HEK293T (cell line): ENCODE results near the gene POLR2C.

Experiments
- CTCF ChIA-PET: fragments of 350-600 bp; formaldehyde crosslinking; extraction: SDS; loops from one replicate; lab custom pipeline; 2021; ENCODE audit warnings: antibody characterized with exemption, inconsistent platforms; lab: Yijun Ruan, JAX
- POLR2A ChIA-PET: fragments of 350-600 bp; formaldehyde crosslinking; extraction: SDS; loops from one replicate; lab custom pipeline; 2020; ENCODE audit warnings: antibody characterized with exemption, inconsistent platforms; lab: Yijun Ruan, JAX
- DNase-seq: peaks from one replicate; pipeline ENCODE4 v3.0.0; 2012; ENCODE audit warnings: mixed read lengths; ENCODE audit errors: extremely low spot score
- ARNT ChIP-seq: fragments of 450-650 bp; IDR thresholded peaks from 2 replicates; pipeline ENCODE4 v1.6.1; 2017; ENCODE audit warnings: mild to moderate bottlenecking
- BHLHE40 ChIP-seq: fragments of 450-650 bp; IDR thresholded peaks from 2 replicates; pipeline ENCODE4 v1.6.1; 2016; ENCODE audit warnings: mild to moderate bottlenecking, moderate library complexity, borderline replicate concordance
- CTBP1 ChIP-seq: fragments of 450-650 bp; IDR thresholded peaks from 2 replicates; pipeline ENCODE4 v1.6.1; 2016; ENCODE audit warnings: borderline replicate concordance
- ELF4 ChIP-seq: fragments of 450-650 bp; IDR thresholded peaks from 2 replicates; pipeline ENCODE4 v1.6.1; 2017; ENCODE audit warnings: antibody characterized with exemption
- FOXA1 ChIP-seq: fragments of 450-650 bp; IDR thresholded peaks from 2 replicates; pipeline ENCODE4 v1.6.1; 2016; ENCODE audit warnings: mild to moderate bottlenecking
- FOXK2 ChIP-seq: fragments of 450-650 bp; IDR thresholded peaks from 2 replicates; pipeline ENCODE4 v1.6.1; 2016; ENCODE audit warnings: mild to moderate bottlenecking
- FOXM1 ChIP-seq: fragments of 450-650 bp; IDR thresholded peaks from 2 replicates; pipeline ENCODE4 v1.6.1; 2017; ENCODE audit warnings: mild to moderate bottlenecking, borderline replicate concordance
- L3MBTL2 ChIP-seq: fragments of 450-650 bp; conservative IDR thresholded peaks from 2 replicates; pipeline ENCODE4 v1.6.1; 2016; ENCODE audit warnings: mild to moderate bottlenecking
- LEF1 ChIP-seq: fragments of 450-650 bp; IDR thresholded peaks from 2 replicates; pipeline ENCODE4 v1.6.1; 2017; ENCODE audit warnings: mild to moderate bottlenecking, borderline replicate concordance
- NFRKB ChIP-seq: fragments of 450-650 bp; IDR thresholded peaks from 2 replicates; pipeline ENCODE4 v1.6.1; 2016; ENCODE audit warnings: mild to moderate bottlenecking, moderate library complexity
- SP1 ChIP-seq: fragments of 450-650 bp; IDR thresholded peaks from 2 replicates; pipeline ENCODE4 v1.6.1; 2017
- SUZ12 ChIP-seq: fragments of 450-650 bp; IDR thresholded peaks from 2 replicates; pipeline ENCODE4 v1.6.1; 2016; ENCODE audit warnings: mild to moderate bottlenecking
- TARDBP ChIP-seq: fragments of 450-650 bp; IDR thresholded peaks from 2 replicates; pipeline ENCODE4 v1.6.1; 2016
- ZNF384 ChIP-seq: fragments of 450-650 bp; IDR thresholded peaks from 2 replicates; pipeline ENCODE4 v1.6.1; 2016
- TF ChIP-seq, protein P1 (sequence below): fragments of 450-650 bp; IDR thresholded peaks from 2 replicates; pipeline ENCODE4 v1.6.1; 2016

POLR2C gene

DNA sequence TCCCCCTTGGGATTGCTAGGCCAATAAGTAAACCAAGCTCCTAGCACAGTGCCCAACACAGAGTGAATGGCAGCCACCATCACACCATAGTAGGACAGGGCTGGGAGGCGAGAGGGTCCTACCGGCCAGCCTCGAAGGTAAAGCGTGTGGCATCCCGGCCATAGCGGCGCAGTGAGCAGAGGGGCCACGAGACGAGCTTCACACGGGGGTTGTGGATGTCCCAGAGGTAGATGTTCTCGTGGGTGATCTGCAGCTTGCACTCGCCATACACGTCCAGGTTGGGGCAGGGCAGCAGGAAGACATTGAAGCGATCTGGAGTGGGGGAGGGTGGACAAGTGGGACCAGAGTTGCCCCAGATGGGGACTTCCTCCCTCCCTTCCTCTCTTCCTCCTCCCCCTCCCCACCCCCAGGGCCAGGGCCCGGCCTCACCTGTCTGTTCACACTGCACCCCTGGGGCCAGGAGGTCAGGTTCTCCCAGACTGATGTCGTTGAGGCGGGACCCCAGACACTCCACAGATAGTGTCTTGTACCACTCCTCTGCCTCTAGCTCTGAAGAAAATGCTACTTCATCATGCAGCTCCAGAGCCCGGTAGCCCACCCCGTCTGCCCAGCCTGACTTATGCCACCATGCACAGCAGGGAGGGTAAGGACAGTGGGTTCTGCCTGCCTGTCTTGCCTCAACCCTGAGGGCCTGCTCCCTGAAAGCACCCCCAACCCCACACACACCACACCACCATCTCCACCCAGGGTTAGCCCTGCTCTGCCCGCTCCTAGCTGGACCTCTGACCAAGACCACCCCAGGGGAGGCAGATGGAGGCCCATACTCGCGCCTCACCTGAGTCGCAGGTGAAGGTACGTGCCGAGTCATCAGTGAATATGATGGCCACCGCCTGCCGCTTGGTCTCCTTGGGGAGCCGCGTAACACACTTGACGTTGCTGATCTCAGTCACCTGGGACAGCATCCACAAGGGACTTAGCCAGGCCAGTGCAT lies 12.5 kb downstream of the POLR2C start:
- no peak for TF ChIP-seq LEF1
- no peak for TF ChIP-seq SUZ12
- TF ChIP-seq ARNT, result no peak
- TF ChIP-seq ELF4, result no peak
- no peak for TF ChIP-seq L3MBTL2
- DNase-seq, result no peak
- ChIA-PET CTCF (interaction anchor here (0.6 to 2.6 kb wide), 3 partner anchors 13 to 45 kb away, joined by 3 to 9 read pairs (median 8); partner anchors contain the start of gene POLR2C), POLR2A (interaction anchor here (0.6 to 2.2 kb wide), 2 partner anchors 13 to 28 kb away, joined by 3 to 8 read pairs (median 4); partner anchors contain the start of genes CIAPIN1, COQ9 and POLR2C)

DNA sequence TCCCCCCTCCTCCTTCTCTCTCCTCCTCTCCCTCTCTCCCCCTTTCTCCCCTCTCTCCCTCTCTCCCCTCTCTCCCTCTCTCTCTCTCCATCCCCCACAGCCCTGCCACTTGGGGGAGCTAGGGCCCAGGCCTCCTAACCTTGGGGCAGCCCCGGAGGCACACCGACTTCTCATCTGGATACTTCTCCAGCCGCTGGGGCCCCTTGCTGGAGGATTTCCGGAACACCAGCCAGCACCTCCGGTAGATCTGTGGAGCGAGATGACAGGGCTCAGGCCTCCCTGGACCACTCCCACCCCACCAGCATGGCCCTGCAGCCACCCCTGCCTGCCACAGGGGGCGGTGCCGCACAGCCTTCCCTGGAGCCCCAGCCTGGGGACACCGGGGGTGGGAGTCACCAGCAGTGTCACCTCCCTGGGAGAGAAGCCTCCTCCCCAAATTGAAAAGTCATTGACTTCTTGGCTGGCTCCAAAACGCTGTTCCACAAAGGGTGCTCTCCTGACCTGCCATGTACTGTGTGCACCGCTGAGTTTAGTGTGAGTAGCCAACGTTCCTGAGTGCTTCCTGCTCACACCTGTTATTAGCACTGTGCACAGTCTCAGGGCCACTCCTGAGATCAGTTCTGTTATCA lies 13.3 kb downstream of the POLR2C start:
- CTCF ChIA-PET, result interaction anchor here (0.6 to 2.2 kb wide), 2 partner anchors 21 to 44 kb away, joined by 3 to 8 read pairs; no protein-coding TSS in a partner anchor
- peak; percentile 82 for DNase-seq

GRCh38 chr16:57476546-57477410 lies 14.3 kb downstream of the POLR2C start:
- TF ChIP-seq ARNT (no peak), SP1 (no peak), NFRKB (no peak), FOXM1 (no peak), L3MBTL2 (no peak), FOXA1 (no peak)
- DNase-seq, result no peak
- CTCF ChIA-PET, result interaction anchor here (2.2 kb wide), 1 partner anchor 43 kb away, joined by 8 read pairs; no protein-coding TSS in a partner anchor

More for the DNA sequence above, 13.3 kb downstream of the POLR2C start:
- POLR2A ChIA-PET, result interaction anchor here (1.4 to 2.2 kb wide), 3 partner anchors 11 to 29 kb away, joined by 3 to 8 read pairs (median 4); partner anchors contain the start of genes CIAPIN1, COQ9 and POLR2C
- no peak for TF ChIP-seq BHLHE40
- no peak for TF ChIP-seq SUZ12
- TF ChIP-seq ZNF384, result no peak
- no peak for TF ChIP-seq LEF1

DNA sequence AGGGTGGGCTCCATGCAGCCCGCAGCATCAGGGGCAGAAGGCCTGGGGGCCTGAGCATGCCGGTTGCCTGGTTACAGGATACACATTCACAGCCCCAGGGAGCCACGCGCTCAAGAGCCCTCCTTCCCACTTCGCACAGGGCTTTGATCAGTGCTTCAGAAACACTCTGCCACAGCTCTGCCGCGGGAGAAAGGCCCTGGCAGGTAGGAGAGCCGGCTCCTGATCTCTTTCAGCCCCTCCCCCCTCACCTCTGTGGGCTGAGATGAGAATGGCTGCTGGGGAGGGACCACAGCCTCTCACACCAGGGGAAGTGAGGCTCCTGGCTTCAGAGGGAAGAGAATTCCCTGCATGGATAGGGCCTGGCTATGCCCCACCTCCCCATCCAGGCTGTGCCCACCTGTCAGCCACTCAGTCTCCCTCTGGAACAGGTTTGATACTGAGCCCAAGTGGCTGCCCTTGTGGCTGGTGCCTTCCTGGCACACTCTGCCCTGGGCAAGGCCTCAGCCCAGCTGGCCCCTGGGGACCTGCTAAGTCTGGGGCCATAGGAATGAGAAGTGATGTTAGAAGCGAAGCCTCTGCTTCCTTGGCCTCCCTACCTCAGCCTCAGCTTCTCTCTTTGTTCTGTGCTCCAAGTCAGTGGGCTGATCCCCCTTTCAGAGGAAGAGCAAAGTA lies 15.2 kb downstream of the POLR2C start:
- DNase-seq, result no peak
- ChIA-PET CTCF (no interaction called here), POLR2A (no interaction called here)
- TF ChIP-seq ZNF384 (no peak), CTBP1 (no peak), TARDBP (no peak), ELF4 (no peak), SUZ12 (no peak), LEF1 (no peak), ARNT (no peak), FOXK2 (no peak)
- TF ChIP-seq, protein P1, sequence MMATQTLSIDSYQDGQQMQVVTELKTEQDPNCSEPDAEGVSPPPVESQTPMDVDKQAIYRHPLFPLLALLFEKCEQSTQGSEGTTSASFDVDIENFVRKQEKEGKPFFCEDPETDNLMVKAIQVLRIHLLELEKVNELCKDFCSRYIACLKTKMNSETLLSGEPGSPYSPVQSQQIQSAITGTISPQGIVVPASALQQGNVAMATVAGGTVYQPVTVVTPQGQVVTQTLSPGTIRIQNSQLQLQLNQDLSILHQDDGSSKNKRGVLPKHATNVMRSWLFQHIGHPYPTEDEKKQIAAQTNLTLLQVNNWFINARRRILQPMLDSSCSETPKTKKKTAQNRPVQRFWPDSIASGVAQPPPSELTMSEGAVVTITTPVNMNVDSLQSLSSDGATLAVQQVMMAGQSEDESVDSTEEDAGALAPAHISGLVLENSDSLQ, result no peak

More at GRCh38 chr16:57476546-57477410, 14.3 kb downstream of the POLR2C start:
- POLR2A ChIA-PET, result interaction anchor here (0.6 to 2.2 kb wide), 3 partner anchors 8 to 14 kb away, joined by 3 to 8 read pairs (median 3); partner anchors contain the start of gene POLR2C

DNA sequence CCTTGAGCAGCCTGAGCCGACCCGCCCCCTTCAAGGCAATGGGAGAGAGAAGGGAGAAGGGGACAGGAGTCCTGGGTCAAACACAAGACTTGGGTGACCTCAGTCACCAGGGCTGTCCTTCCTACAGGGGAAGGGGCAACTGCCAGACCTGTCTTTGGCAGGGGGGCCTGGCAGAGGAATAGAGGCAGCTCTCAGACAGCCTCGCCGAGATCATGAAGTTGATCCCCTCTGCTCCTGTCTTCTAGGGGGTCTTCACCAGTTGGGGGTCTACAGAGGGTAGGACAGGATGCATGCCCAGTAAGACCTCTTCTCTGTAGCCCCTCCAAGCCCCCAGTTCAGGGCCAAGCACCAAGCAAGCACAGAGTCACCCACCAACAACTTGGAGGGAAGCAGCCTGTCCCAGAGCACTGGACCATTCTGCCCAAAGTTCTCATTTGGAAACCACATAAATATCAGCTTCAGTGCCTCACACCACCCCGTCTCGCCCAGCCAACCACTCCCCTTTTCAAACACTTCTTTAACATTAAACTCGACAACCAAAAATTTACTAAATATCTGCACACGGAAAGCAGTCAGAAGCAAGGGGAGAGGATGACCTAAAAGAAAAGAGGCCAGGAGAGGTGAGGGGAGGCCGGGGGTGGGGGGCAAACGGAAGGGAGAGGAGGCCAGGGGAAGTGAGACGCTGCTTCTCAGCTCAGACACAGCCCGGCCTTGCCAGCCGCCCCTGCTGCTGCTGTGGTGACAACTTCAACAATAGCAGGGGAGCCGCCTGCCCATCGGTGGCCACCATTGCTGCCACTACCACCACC lies 16.1 kb downstream of the POLR2C start:
- ChIA-PET CTCF (no interaction called here), POLR2A (no interaction called here)
- TF ChIP-seq TARDBP, result no peak
- TF ChIP-seq CTBP1, result no peak
- DNase-seq, result no peak

DNA sequence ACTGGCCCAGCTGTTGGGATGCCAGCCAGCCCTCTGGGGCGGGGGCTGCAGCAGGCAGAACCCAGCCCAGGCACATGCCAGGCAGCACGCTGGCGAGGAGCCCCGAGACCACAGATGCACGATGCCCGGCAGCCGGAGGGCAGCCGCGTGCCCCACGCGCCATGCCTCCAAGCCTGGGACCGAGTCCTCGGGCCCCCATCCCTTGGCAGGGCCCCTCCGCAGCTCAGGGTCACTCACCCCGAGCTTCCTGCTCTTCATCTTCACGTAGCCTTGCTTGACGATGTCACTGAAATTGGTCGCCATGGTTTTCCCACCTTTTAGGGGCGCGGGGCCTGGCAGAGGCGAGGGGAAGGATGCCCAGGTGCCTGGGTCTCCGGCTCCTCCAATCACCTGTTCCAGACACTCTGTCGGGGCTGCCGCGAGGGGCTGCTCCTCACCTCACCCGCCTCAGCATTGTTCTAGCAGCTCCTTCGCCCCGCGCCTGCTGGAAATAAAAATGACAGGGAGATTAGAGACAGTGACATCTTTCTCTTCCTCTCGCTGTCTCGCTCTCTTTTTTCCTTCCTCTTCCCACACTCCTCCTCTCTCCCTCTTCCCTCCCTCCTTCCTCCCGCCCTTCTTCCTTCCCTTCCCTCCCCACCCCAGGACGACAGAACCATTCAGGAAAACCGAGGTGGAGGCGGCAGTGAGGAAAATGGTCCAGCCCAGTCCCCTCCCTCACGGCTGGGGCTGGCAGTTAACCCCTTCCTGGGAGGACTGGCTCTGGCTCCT lies 16.9 kb downstream of the POLR2C start:
- POLR2A ChIA-PET, result interaction anchor here (1.0 kb wide), 1 partner anchor 32 kb away, joined by 3 read pairs; the partner anchor contains the start of genes CIAPIN1 and COQ9
- peak; percentile 53 for DNase-seq
- TF ChIP-seq BHLHE40 (no peak), NFRKB (no peak)
- CTCF ChIA-PET, result no interaction called here
